Inflammatory macrophage (primary cell): Measurements from ENCODE around the gene IGF2BP2.

Experiments used
- DNase-seq, 2 donors: peaks; one replicate each; pipeline ENCODE4 v3.0.0-alpha.2; 2020 to 2022

Gene IGF2BP2

GRCh38 chr3:185764163-185764979 lies 60.5 kb downstream of the IGF2BP2 start:
- DNase-seq: peak; percentile 56 to 75

- no peak for DNase-seq
Observed at GRCh38 chr3:185763347-185764005, 61.4 kb downstream of the IGF2BP2 start.

GRCh38 chr3:185760550-185760949 lies 64.3 kb downstream of the IGF2BP2 start:
- no peak for DNase-seq

- DNase-seq: no peak
Observed at GRCh38 chr3:185760088-185760487, 64.8 kb downstream of the IGF2BP2 start.

- DNase-seq: no peak
Observed at GRCh38 chr3:185759512-185759911, 65.3 kb downstream of the IGF2BP2 start.

- no peak for DNase-seq
Observed at GRCh38 chr3:185758912-185759311, 65.9 kb downstream of the IGF2BP2 start.

- no peak for DNase-seq
Observed at GRCh38 chr3:185757176-185757575, 67.7 kb downstream of the IGF2BP2 start.

- DNase-seq: no peak
Observed at GRCh38 chr3:185756477-185756876, 68.4 kb downstream of the IGF2BP2 start.

GRCh38 chr3:185754920-185755319 lies 69.9 kb downstream of the IGF2BP2 start:
- DNase-seq: no peak

- no peak for DNase-seq
Observed at GRCh38 chr3:185753354-185753753, 71.5 kb downstream of the IGF2BP2 start.

- no peak for DNase-seq
Observed at GRCh38 chr3:185750702-185751101, 74.1 kb downstream of the IGF2BP2 start.

- no peak for DNase-seq
Observed at GRCh38 chr3:185750015-185750414, 74.8 kb downstream of the IGF2BP2 start.

GRCh38 chr3:185746470-185746869 lies 78.4 kb downstream of the IGF2BP2 start:
- peak in 1 of 2 donors; percentile 14 for DNase-seq

GRCh38 chr3:185744997-185745843 lies 79.6 kb downstream of the IGF2BP2 start:
- peak; percentile 79 to 87 for DNase-seq

GRCh38 chr3:185741586-185741985 lies 83.3 kb downstream of the IGF2BP2 start:
- peak; percentile 79 to 89 for DNase-seq

- DNase-seq: no peak
Observed at GRCh38 chr3:185740133-185740532, 84.7 kb downstream of the IGF2BP2 start.

GRCh38 chr3:185739264-185739701 lies 85.6 kb downstream of the IGF2BP2 start:
- DNase-seq: no peak

GRCh38 chr3:185737740-185738680 lies 86.8 kb downstream of the IGF2BP2 start:
- DNase-seq: peak; percentile 29 to 79

GRCh38 chr3:185737020-185737419 lies 87.8 kb downstream of the IGF2BP2 start:
- no peak for DNase-seq

- no peak for DNase-seq
Observed at GRCh38 chr3:185734725-185735096, 90.1 kb downstream of the IGF2BP2 start.

- peak; percentile 59 to 68 for DNase-seq
Observed at GRCh38 chr3:185733980-185734724, 90.7 kb downstream of the IGF2BP2 start.
